Right ventricle myocardium inferior (tissue), 1 donor: ENCODE measurements around the gene DMWD. TPM values are rescaled to one million over a fixed set of nuclear protein-coding genes. Genes with fewer than 3 reads are reported as not detected.
A peak's percentile ranks its signal among the peaks of the same experiment; 100 is the strongest.

Experiments
- ATAC-seq: fragments of 200-7000 bp; cut with Tn5 transposase; one replicate; pipeline ENCODE4 v1.9.1; 2020; ENCODE audit warnings: mild to moderate bottlenecking, moderate library complexity
- DNase-seq: peaks from one replicate; pipeline ENCODE4 v3.0.0; 2021; ENCODE audit errors: missing footprints
- intact Hi-C: fragments of 100-400 bp; cut with DNase I; formaldehyde crosslinking; loops from one replicate; pipeline ENCODE4 v1.11.0; 2022
- total RNA-seq: library from RNA; stranded (reverse); fragmentation: NEBNext Ultra II Directional; extraction: Animal tissue kit (Norgen Biotek cat#: 25700); gene quantifications from one replicate; pipeline ENCODE4 v1.2.1, GENCODE V29; 2021
- donor health status: DM: no; HTN: yes; CAD: no; lungs with severe emphysema.

DMWD gene
- total RNA-seq, 1 donor from 2014 or later = 52.0 TPM

DNA sequence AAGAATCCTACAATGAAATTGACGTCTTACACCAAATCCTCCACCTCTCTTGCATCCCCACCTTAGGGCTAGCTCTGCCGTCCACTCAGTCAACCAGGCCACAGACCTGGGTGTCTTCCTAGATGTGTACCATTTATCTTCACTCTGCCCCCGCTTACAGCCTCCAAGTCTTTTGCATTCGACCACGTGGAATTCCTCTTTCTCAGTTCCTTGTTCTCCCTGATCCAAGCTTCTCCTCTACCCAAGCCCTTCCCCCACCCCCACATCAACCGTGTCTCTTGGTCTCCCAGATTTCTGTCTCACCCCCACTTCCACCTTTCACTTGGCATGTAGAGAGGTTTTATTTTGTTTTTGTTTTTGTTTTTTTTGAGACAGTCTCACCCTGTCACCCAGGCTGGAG lies 1.2 kb upstream of the DMWD start:
- intact Hi-C loops = loop anchor here (1.0 kb wide), 1 partner anchor 24 kb away; no protein-coding TSS in a partner anchor
- DNase-seq (no peak), ATAC-seq (no peak)

GRCh38 chr19:45793178-45793564 lies 526 bp upstream of the DMWD start:
- intact Hi-C loops = loop anchor here (1.0 kb wide), 1 partner anchor 23 kb away; no protein-coding TSS in a partner anchor
- DNase-seq (no peak), ATAC-seq (no peak)

- no peak for DNase-seq
- ATAC-seq = no peak
- intact Hi-C loops = no loop called here
Measured at GRCh38 chr19:45791744-45792469, 738 bp downstream of the DMWD start.

- intact Hi-C loops = no loop called here
- ATAC-seq (no peak), DNase-seq (no peak)
Measured at GRCh38 chr19:45790942-45791341, 1.7 kb downstream of the DMWD start.

DNA sequence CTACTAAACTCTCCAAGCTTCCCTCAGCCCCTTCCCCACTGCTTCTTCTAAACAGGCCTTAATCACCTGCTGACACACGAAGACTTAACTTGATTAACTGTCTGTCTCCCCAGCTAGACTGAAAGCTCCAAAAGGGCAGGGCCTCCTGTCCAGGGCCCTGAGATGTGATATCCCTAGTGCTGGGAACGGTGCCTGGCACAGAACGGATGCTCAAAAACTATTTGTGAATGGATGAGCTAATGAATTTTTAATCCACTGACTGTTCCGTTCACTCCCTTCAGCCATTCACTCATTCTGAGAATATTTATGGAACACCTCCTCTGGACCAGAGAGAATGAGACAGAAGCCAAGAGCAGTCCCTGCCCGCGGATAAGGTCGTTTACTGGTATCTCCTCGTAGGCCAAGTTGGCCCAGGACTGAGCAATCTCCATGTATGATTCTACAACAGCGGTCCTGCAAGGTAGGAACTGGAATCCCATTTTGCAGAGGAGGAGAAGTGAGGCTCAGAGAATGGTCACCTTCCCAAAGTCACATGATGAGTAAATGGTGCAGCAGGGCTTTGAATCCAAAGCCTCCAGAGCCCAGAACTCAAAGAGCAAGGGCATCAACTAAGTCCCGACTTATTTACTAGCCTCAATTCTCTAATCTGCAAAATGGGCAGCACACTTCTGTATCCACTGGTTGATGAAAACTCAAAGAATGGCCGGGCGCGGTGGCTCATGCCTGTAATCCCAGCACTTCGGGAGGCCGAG lies 3.4 kb downstream of the DMWD start:
- intact Hi-C loops = no loop called here
- ATAC-seq = peak; percentile 19

GRCh38 chr19:45786533-45786894 lies 6.1 kb downstream of the DMWD start:
- intact Hi-C loops = no loop called here
- no peak for DNase-seq

More for the DNA sequence above, 3.4 kb downstream of the DMWD start:
- DNase-seq = no peak

DNA sequence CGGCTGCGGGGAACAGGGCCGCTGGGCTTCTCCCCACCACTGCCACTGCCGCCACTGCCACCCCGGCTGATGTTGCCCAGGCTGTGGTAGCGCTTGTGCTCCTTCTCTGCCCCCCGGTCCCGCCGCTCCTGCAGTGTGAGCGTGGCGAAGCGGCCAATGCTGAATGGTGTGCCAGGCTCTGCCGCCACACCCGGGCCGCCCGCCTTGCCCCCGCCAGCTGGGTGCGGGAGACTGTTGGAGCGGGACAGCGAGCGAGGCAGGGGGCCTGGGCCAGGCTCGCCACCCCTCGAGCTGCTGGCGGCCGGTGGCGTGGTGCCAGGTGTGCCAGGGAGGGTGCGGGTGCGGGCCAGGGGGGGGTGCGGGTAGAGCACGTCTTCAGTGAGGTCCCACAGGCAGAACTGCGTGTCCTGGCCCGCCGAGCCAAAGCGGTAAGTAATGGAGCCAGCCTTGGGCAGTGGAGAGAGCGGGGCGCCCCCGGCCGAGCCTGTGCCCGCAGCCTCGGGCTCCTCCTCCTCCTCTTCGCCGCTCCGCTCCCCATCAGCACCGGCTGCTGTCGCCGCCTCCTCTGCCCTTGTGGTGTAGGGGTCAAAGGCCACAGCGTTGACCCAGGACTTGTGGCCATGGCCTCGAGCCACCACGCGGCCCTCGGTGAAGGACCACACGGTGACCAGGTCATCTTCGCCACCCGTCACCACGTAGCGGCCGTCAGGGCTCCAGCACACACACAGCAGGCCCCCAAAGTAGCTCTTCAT lies 6.7 kb downstream of the DMWD start:
- no peak for DNase-seq
- intact Hi-C loops = no loop called here
- no peak for ATAC-seq

More at GRCh38 chr19:45786533-45786894, 6.1 kb downstream of the DMWD start:
- ATAC-seq = no peak

DNA sequence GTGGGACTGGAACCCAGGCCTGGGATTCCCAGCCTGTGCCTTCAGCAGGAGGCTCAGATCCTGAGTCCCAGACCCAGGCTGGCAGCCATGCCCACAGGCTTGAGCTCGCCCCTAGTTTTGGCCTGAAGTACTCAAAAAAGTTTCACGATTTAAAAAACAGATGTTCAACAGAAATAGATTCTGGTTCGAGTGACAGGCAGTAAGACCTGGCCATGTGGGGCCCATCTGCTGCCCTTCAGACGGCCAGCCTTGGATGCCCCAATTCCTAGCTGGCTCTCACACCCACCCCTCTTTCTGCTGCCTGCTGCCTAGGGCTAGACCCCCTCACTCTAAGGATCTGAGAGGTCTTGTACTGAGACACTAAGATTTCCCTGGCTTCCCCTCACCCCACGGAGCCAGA lies 7.5 kb downstream of the DMWD start:
- no peak for ATAC-seq
- no peak for DNase-seq
- intact Hi-C loops = no loop called here

DNA sequence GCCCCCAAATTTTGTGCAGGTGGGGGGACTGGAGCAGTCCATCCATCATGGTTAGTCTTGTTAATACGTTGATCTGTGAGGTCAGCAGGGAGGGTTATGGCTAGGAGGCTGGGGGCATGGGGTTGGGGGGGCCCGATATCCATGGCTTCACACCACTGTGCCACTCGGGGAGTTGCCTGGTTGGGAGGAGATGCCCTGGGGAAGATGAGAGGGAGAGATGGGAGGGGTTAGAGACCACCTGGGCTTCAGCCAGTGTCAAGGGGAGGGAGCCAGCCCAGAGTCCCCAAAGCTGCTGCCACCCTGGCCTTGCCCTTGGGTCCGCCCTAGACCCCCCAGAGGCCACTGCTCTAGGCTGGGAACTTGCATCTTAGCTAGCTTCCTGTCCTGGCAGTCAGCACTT lies 8.5 kb downstream of the DMWD start:
- DNase-seq (no peak), ATAC-seq (no peak)
- intact Hi-C loops = no loop called here

GRCh38 chr19:45782820-45783785 lies 9.5 kb downstream of the DMWD start:
- intact Hi-C loops = loop anchor here (1.0 kb wide), 1 partner anchor 13 kb away; no protein-coding TSS in a partner anchor
- DNase-seq (peak; percentile 87), ATAC-seq (peak; percentile 70)

DNA sequence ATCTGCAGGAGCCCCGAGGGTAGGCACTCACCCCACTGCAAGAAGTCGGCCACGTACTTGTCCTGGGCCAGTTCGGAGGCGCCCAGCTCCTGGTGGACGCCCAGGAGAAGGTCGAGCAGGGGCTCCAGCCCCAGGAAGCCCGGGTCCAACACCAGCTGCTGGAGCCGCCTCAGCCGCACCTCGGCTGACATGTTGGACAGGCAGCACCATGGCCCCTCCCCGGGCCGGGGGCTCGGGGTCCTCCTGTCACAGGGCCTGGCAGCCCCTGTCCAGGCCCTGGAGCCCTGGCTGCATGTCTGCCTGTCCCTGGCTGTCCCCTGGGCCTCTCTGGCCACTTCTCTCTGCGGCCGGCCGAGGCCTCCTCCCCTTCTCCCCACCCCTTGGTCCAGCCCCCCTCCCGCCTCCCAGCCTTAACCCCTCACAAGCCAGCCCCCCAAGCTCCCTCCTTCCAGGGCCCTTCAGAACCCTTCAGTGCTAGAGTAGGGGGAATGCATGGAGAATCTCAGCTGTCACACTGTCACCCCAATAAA lies 10.4 kb downstream of the DMWD start, which contains the start of gene DMPK:
DMPK (minus strand) TSS at position 329 of the 530 bp plus-strand sequence; CDS start at position 191, 138 bp downstream.
- intact Hi-C loops = loop anchor here (1.0 kb wide), 1 partner anchor 12 kb away; no protein-coding TSS in a partner anchor
- no peak for DNase-seq
- ATAC-seq = peak; percentile 74

DNA sequence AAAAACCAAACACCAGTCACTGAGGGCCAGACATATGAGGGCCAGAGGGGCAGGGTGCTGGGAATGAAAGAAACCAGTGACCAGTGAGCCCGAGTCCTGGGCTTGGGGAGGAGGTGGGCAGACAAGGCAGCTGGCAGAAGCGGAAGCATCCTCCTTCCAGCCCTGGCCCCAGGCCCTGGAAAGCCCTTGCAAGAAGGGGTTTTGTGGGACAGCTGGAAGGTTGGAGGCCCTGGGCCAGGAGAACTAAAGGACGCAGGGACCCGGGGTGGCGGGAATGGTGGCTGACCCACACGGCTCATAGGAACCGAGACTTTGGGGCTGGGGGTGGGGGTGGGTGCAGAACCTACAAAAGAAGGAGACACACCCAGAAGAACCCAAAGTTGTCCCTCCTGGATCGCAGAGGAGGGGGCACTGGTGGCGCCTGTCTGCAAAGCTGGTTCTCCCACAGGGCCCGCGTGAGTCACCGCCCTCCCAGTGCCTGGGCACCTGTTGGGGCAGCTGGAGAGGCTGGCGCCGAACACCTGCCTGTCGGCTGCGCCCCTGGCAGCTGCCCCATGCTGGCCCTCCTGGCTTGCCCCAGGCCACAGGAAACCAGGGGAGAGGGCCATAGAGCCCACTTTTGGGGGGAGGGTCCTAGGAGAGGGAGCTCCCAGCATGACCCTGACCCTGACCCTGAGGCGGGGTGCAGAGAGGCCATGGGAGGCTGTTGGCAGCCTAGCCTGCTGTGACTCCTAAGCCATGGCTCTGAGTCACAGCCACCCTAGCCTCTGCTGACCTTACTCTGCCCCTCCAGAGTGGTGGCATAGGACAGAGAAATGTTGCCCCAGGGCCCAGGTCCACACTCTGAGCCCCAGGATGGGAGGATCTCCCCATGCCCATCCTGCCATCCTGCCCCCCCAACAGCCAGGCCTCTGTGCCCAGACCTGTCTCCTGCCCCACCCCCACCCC lies 11.2 kb downstream of the DMWD start:
- ATAC-seq (peak; percentile 1), DNase-seq (no peak)
- intact Hi-C loops = loop anchor here (1.0 kb wide), 1 partner anchor 11 kb away; no protein-coding TSS in a partner anchor

DNA sequence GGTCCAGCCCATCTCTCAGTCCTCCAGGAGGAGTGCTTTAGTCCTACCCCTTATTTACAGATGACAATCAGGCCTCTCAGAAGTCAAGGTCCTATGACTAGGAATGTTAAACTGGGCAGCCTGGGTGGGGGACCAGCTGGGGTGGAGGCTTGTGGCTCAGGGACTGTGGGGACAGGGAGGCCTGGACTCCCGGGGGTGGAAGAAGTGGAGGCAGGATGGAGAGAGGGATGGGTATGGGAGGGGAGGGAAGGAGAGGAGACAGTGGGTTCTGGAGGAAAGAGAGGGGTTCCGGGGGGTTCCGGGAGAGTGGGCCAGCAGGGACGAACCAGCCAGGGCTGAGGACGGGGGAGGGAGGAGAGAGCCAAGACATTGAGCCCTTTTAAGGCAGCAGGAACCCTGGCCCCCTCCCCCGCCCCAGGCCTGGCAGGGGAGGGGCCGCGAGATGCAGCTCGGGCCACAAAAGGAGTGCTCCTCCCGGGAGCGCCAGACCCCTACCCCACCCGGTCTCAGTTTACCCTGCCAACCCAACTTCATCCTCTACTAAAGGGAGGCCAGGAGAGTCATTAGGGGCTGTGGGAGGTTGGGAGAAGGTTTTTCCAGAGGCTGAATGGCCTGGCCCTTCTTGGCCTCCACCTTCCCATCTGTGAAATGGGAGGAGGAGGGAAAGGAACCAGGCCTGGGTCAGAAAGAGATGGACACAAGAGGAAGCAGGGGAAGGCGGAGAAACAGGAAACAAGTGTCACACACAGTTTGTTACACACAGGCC lies 12.0 kb downstream of the DMWD start:
- ATAC-seq (no peak), DNase-seq (no peak)
- intact Hi-C loops = no loop called here

GRCh38 chr19:45780146-45780447 lies 12.5 kb downstream of the DMWD start:
- ATAC-seq = no peak
- no peak for DNase-seq
- intact Hi-C loops = no loop called here

DNA sequence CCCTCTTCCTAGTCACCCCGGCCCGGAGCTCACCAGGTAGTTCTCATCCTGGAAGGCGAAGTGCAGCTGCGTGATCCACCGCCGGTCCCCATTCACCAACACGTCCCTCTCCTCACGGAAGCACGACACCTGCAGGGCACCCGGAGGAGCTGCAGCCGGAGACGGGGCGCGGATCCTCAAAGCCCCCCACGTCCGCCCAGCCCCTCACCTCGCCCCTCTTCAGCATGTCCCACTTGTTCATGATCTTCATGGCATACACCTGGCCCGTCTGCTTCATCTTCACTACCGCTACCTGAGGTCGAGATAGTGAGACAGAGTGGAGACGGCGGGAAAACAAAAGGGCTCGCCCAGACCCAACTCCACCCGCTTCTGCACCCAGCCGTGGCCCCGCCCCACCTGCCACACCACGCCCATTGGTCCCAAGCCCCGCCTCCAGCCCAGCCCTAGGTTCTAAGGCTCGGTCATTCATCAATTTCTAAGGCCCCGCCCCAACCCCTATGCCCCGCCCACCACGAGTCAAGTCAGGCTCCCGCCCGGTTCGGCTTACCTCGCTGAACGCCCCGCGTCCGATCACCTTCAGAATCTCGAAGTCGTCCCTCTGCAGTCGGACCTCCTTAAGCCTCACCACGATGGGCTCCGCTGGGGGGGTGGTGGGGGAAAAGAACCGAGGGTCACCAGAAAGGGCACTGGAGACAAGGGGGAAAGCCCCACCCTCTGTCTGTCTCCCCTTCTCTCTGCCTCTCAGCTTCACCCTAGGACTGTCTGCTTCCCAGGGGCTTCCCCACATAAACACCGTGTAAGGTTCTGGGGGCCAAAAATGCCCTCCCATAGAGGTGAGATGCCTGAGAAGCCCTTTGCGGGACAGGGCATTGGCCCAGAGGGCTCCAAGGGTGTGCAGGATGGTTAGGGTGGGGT lies 13.2 kb downstream of the DMWD start:
- intact Hi-C loops = no loop called here
- DNase-seq = peak; percentile 83
- peak; percentile 36 for ATAC-seq
